Measurements from ENCODE around the gene FAM47E.

FAM47E gene

DNA sequence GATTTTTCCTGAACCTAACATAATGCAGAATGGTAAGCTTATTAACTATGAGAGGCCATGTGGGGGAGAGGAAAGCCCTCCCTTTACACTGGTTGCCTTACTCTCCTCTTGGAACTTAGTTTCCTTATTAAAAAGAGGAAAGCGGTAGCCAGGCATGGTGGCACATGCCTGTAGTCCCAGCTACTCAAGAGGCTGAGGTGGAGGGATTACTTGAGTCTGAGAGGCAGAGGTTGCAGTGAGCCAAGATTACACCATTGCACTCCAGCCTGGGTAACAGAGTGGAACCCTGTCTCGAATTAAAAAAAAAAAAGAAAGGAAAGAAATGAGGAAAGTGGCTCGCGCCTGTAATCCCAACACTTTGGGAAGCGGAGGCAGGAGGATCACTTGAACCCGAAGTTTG is 2.0 kb downstream of the FAM47E start:
- CTCF ChIA-PET: interaction anchor here (1.6 kb wide), 1 partner anchor 122 kb away, joined by 3 read pairs; no protein-coding TSS in a partner anchor

DNA sequence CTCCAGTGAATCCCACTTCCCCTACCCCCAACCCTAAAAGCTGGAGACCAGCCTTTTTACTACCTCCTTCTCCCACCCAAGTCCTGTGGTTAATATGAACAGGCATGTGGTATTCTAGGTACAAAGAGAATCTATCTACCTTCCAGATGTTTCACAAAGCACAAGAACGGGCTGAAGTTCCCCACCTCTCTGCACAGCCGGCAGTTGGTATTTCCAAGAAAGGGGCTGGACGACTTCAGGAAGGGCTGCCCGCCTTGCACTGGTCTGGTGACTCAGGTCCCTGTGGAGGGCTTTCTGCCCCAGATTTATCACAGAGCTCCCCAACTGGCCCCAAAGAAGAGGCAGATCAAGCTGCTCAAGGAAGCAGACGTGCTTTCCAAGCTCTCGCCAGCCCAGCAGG is 4.5 kb downstream of the FAM47E start:
- no peak overlapping the region for H3K4me3 ChIP-seq (ENCODE audit: low read depth, low read length)
- ChIA-PET CTCF (no interaction called here), POLR2A (no interaction called here)
- TF ChIP-seq, protein P1, sequence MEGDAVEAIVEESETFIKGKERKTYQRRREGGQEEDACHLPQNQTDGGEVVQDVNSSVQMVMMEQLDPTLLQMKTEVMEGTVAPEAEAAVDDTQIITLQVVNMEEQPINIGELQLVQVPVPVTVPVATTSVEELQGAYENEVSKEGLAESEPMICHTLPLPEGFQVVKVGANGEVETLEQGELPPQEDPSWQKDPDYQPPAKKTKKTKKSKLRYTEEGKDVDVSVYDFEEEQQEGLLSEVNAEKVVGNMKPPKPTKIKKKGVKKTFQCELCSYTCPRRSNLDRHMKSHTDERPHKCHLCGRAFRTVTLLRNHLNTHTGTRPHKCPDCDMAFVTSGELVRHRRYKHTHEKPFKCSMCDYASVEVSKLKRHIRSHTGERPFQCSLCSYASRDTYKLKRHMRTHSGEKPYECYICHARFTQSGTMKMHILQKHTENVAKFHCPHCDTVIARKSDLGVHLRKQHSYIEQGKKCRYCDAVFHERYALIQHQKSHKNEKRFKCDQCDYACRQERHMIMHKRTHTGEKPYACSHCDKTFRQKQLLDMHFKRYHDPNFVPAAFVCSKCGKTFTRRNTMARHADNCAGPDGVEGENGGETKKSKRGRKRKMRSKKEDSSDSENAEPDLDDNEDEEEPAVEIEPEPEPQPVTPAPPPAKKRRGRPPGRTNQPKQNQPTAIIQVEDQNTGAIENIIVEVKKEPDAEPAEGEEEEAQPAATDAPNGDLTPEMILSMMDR (IDR thresholded peaks at IDR 0.05; ENCODE audit: insufficient read depth, low read length, missing control alignments): no peak
- DNase-seq (ENCODE audit: low read depth, low spot score): no peak

More for the DNA sequence above, 2.0 kb downstream of the FAM47E start:
- DNase-seq (ENCODE audit: low read depth, low spot score): no peak
- H3K4me3 ChIP-seq (ENCODE audit: low read depth, low read length): no peak overlapping the region
- TF ChIP-seq, protein P1 (IDR thresholded peaks at IDR 0.05; ENCODE audit: insufficient read depth, low read length, missing control alignments): no peak
- POLR2A ChIA-PET: no interaction called here

DNA sequence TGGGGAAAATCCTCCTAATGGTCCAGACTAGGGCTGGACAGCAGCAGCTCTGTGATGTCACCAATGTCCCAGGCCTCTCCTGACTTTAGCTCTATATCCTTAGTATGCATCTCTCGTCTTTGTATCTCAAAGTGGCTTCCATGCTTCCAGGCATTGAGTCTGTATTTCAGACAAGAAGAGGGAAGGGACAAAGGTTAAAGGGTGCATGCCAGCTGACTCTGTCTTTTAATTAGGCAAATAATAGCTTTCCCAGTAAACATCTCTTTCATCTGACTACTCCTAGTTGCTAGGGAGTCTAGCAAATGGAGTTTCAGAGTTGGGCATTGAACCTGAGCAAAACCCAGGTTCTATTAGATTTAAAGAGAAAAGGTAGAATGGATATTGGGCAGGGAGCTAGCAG is 5.4 kb downstream of the FAM47E start:
- CTCF ChIA-PET: no interaction called here
- POLR2A ChIA-PET: no interaction called here
- TF ChIP-seq, protein P1 (IDR thresholded peaks at IDR 0.05; ENCODE audit: insufficient read depth, low read length, missing control alignments): no peak
- no peak for DNase-seq (ENCODE audit: low read depth, low spot score)
- H3K4me3 ChIP-seq (ENCODE audit: low read depth, low read length): no peak overlapping the region

DNA sequence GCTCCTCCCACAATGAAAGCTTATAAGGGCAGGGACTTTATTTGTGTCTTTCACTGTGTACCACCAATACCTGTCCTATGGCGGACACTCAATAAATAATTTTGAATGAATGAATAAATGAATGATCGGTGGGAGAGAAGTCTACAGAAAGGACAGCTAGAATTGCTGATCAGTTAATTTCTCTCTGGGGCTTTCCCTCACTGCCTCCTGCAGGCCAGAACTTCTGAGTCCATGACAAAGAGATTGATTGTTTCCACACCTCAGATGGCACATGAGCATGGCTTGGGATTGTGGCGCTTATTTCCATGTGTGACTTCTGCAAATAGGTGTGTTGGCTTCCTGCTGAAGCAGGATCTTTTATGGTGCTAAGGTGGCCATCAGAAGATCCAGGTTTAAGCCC is 6.3 kb downstream of the FAM47E start:
- no peak for DNase-seq (ENCODE audit: low read depth, low spot score)
- no peak overlapping the region for H3K4me3 ChIP-seq (ENCODE audit: low read depth, low read length)
- TF ChIP-seq, protein P1 (IDR thresholded peaks at IDR 0.05; ENCODE audit: insufficient read depth, low read length, missing control alignments): no peak
- ChIA-PET CTCF (no interaction called here), POLR2A (no interaction called here)

GRCh38 chr4:76260571-76260970 is 9.1 kb downstream of the FAM47E start:
- no peak overlapping the region for H3K4me3 ChIP-seq (ENCODE audit: low read depth, low read length)
- no peak for DNase-seq (ENCODE audit: low read depth, low spot score)
- ChIA-PET POLR2A (no interaction called here), CTCF (interaction anchor here (0.6 to 1.7 kb wide), 2 partner anchors 46 to 347 kb away, joined by 4 to 5 read pairs; partner anchors contain the start of gene STBD1)
- TF ChIP-seq, protein P1 (IDR thresholded peaks at IDR 0.05; ENCODE audit: insufficient read depth, low read length, missing control alignments): no peak

GRCh38 chr4:76265631-76266218 is 14.2 kb downstream of the FAM47E start:
- TF ChIP-seq, protein P1 (IDR thresholded peaks at IDR 0.05; ENCODE audit: insufficient read depth, low read length, missing control alignments): no peak
- no peak overlapping the region for H3K4me3 ChIP-seq (ENCODE audit: low read depth, low read length)
- CTCF ChIA-PET: no interaction called here
- POLR2A ChIA-PET: no interaction called here
- DNase-seq (ENCODE audit: low read depth, low spot score): no peak

Data from AG04449 (cell line).